ENCODE results near the gene RHOG. TPM values are rescaled to one million over a fixed set of nuclear protein-coding genes. Genes with fewer than 3 reads are reported as not detected.
"Not testable (repeated sequence)": the region's sequence is repeated elsewhere in the genome, so short reads cannot be mapped to it uniquely, and the experiment has no call there.

The RHOG gene
- total RNA-seq, 2 donors from 2014 or later, result 41.1 to 56.4 TPM

- peaks cover 15% of the 10 kb centered on the region for H3K4me1 ChIP-seq (replicated peaks)
- no peaks in the 10 kb centered on the region for H3K9me3 ChIP-seq
- no peak overlapping the region for H3K4me3 ChIP-seq
- intact Hi-C loops (cut with DNase I), result no loop called here
- H3K27me3 ChIP-seq (replicated peaks; ENCODE audit: insufficient read depth), result no peaks in the 10 kb centered on the region
- H3K36me3 ChIP-seq, result no peaks in the 10 kb centered on the region
- no peak for DNase-seq (ENCODE audit: low spot score)
- H3K27ac ChIP-seq, result no peak overlapping the region
- no peak for TF ChIP-seq POLR2AphosphoS5 (IDR thresholded peaks at IDR 0.05)
- TF ChIP-seq, protein P1, sequence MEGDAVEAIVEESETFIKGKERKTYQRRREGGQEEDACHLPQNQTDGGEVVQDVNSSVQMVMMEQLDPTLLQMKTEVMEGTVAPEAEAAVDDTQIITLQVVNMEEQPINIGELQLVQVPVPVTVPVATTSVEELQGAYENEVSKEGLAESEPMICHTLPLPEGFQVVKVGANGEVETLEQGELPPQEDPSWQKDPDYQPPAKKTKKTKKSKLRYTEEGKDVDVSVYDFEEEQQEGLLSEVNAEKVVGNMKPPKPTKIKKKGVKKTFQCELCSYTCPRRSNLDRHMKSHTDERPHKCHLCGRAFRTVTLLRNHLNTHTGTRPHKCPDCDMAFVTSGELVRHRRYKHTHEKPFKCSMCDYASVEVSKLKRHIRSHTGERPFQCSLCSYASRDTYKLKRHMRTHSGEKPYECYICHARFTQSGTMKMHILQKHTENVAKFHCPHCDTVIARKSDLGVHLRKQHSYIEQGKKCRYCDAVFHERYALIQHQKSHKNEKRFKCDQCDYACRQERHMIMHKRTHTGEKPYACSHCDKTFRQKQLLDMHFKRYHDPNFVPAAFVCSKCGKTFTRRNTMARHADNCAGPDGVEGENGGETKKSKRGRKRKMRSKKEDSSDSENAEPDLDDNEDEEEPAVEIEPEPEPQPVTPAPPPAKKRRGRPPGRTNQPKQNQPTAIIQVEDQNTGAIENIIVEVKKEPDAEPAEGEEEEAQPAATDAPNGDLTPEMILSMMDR (IDR thresholded peaks at IDR 0.05), result no peak
- TF ChIP-seq POLR2A (IDR thresholded peaks at IDR 0.05), result no peak
Observed at GRCh38 chr11:3866836-3867208, 26.1 kb upstream of the RHOG start.

DNA sequence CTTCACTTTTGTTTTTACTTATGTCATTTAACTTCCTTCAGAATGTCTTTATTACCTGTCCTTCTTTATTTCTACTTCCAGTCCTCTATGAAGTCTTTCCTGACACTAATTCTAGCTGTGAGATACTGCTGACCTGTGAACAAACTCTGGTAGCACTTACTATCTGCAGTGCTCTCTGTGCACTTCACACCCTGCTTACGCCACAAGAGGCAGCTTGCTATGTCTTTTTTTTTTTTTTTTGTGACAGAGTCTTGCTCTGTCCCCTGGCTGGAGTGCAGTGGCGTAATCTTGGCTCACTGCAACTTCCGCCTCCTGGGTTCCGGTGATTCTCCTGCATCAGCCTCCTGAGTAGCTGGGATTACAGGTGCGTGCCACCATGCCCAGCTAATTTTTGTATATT, 25.4 kb upstream of the RHOG start:
- no peak for TF ChIP-seq POLR2AphosphoS5 (IDR thresholded peaks at IDR 0.05)
- TF ChIP-seq, protein P1 (IDR thresholded peaks at IDR 0.05), result no peak
- TF ChIP-seq POLR2A (IDR thresholded peaks at IDR 0.05), result no peak
- peaks cover 15% of the 10 kb centered on the region for H3K4me1 ChIP-seq (replicated peaks)
- intact Hi-C loops (cut with DNase I), result no loop called here
- DNase-seq (ENCODE audit: low spot score), result no peak
- WGBS, result 65% methylated on average over 5 of the region's 5 CpGs
- no peaks in the 10 kb centered on the region for H3K27me3 ChIP-seq (replicated peaks; ENCODE audit: insufficient read depth)
- no peak overlapping the region for H3K4me3 ChIP-seq
- H3K9me3 ChIP-seq, result no peaks in the 10 kb centered on the region
- H3K36me3 ChIP-seq, result no peaks in the 10 kb centered on the region
- H3K27ac ChIP-seq, result peak overlapping the region; percentile 19 to 30

DNA sequence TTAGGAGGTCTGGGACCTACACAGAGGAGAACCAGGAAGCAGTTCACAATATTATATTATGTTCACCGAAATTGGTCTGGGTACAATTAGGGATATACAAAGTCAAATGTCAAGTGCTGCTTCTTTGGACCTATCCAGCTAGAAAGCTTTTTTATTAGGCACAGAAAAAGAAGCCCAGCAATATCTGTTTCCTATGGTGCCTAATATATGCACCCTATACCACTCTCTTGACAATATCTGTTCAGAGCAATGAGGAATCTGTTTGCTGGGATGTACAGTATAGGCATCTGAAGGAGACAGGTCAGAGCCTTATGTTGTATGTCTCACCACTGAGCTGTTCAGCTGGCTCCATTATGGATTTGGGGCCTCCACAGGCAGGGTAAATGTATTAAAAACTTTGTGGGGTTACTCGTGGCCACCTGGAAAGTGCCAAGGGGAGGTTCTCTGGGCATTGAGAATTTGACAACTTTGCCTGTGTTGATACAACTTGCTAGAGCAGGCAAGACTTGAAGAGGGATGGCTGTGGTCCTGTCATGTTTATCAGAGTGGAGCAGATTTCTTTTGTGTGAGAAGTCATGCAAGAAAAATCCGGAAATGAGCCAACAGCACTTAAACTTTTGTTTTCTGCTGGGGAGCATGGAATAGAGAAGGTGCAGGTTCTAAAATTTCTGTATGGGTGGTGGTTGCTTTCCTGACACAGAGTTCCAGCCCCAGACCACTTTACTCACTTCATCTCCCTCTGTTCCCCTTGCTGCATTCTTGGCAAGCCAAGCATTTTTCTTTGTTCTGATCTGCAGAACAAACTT, 24.8 kb upstream of the RHOG start:
- peak overlapping the region; percentile 19 to 30 for H3K27ac ChIP-seq
- DNase-seq (ENCODE audit: low spot score), result peak; percentile 22
- no peak overlapping the region for H3K4me3 ChIP-seq
- H3K9me3 ChIP-seq, result no peaks in the 10 kb centered on the region
- peaks cover 17% of the 10 kb centered on the region for H3K4me1 ChIP-seq (replicated peaks)
- H3K36me3 ChIP-seq, result no peaks in the 10 kb centered on the region
- TF ChIP-seq, protein P1 (IDR thresholded peaks at IDR 0.05), result no peak
- TF ChIP-seq POLR2AphosphoS5 (IDR thresholded peaks at IDR 0.05) (no peak), POLR2A (IDR thresholded peaks at IDR 0.05) (no peak)
- intact Hi-C loops (cut with DNase I), result no loop called here
- 32% methylated on average over 3 of the region's 3 CpGs for WGBS
- H3K27me3 ChIP-seq (replicated peaks; ENCODE audit: insufficient read depth), result no peaks in the 10 kb centered on the region

DNA sequence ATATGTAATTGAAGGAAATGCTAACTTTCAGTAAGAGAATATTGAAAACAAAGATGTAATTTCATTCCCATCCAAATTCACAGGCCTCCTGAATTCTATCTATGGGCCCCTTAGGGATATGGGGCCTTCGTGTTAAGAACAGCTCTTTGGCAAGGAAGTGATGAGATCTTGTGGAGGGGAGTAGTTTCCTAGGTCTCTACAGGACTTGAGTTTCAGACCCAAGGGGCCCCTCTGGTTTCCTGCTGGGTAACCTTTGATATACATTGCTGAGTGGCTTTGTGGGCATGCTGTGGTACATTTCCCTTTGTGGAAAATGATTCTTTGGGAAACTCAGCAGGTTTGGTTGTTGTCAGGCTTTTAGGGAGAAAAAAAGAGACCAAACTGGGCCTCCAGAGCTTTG, 20.9 kb upstream of the RHOG start:
- intact Hi-C loops (cut with DNase I), result no loop called here
- 60% methylated on average over 1 of the region's 1 CpG for WGBS
- no peak overlapping the region for H3K27ac ChIP-seq
- no peaks in the 10 kb centered on the region for H3K36me3 ChIP-seq
- H3K27me3 ChIP-seq (replicated peaks; ENCODE audit: insufficient read depth), result no peaks in the 10 kb centered on the region
- TF ChIP-seq POLR2A (IDR thresholded peaks at IDR 0.05) (no peak), POLR2AphosphoS5 (IDR thresholded peaks at IDR 0.05) (no peak)
- no peak for DNase-seq (ENCODE audit: low spot score)
- H3K9me3 ChIP-seq, result no peaks in the 10 kb centered on the region
- peaks cover 29% of the 10 kb centered on the region for H3K4me1 ChIP-seq (replicated peaks)
- no peak overlapping the region for H3K4me3 ChIP-seq

GRCh38 chr11:3860898-3861393, 20.2 kb upstream of the RHOG start:
- H3K9me3 ChIP-seq; H3K27me3 ChIP-seq (replicated peaks; ENCODE audit: insufficient read depth); H3K4me3 ChIP-seq; H3K36me3 ChIP-seq; H3K27ac ChIP-seq; intact Hi-C loops (cut with DNase I): not testable (repeated sequence)
- DNase-seq (ENCODE audit: low spot score), result peak; percentile 35
- peaks cover 26% of the 10 kb centered on the region for H3K4me1 ChIP-seq (replicated peaks)
- WGBS, result 81% methylated on average over 4 of the region's 4 CpGs
- TF ChIP-seq POLR2AphosphoS5 (IDR thresholded peaks at IDR 0.05), result peak; percentile 23

DNA sequence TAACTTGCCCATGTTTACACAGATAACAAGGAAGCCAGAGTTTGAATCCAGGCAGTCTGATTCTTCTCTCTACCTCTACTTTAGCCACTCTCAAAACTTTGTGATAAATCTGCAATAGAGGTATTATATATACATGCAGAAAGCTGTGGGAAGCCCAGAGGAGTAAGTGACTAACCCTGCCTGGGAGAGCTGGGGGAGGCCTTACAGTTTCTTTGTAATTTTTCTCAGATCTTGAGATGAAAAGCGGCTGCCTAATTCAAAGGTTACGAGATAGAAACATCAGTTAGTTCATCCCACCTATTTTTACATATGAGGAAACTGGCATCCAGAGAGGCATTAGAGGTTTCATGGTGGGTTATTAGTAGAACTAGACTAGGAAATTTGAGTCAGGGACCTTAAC, 19.6 kb upstream of the RHOG start:
- H3K36me3 ChIP-seq, result no peaks in the 10 kb centered on the region
- no peak overlapping the region for H3K27ac ChIP-seq
- WGBS, result 95% methylated on average over 2 of the region's 2 CpGs
- H3K9me3 ChIP-seq, result no peaks in the 10 kb centered on the region
- TF ChIP-seq, protein P1 (IDR thresholded peaks at IDR 0.05), result no peak
- no peak for TF ChIP-seq POLR2AphosphoS5 (IDR thresholded peaks at IDR 0.05)
- no peak for TF ChIP-seq POLR2A (IDR thresholded peaks at IDR 0.05)
- no peak for DNase-seq (ENCODE audit: low spot score)
- no peak overlapping the region for H3K4me3 ChIP-seq
- no peaks in the 10 kb centered on the region for H3K27me3 ChIP-seq (replicated peaks; ENCODE audit: insufficient read depth)
- H3K4me1 ChIP-seq (replicated peaks), result peaks cover 20% of the 10 kb centered on the region
- intact Hi-C loops (cut with DNase I), result no loop called here
